Loucy (cell line): Measurements from ENCODE around the gene IGF2BP2.

ENCODE experiments used
- EZH2phosphoT487 ChIP-seq: fragments of 200-600 bp; IDR thresholded peaks from 2 replicates; pipeline ENCODE4 v1.6.1; 2018; ENCODE audit warnings: antibody characterized with exemption, mild to moderate bottlenecking, moderate library complexity, borderline replicate concordance
- TF ChIP-seq, protein P1 (sequence below): fragments of 200-600 bp; sonication (generic); conservative IDR thresholded peaks from 2 replicates; pipeline ENCODE4 v1.5.1; 2014; ENCODE audit warnings: mild to moderate bottlenecking, antibody characterized with exemption, low read length

DNA sequence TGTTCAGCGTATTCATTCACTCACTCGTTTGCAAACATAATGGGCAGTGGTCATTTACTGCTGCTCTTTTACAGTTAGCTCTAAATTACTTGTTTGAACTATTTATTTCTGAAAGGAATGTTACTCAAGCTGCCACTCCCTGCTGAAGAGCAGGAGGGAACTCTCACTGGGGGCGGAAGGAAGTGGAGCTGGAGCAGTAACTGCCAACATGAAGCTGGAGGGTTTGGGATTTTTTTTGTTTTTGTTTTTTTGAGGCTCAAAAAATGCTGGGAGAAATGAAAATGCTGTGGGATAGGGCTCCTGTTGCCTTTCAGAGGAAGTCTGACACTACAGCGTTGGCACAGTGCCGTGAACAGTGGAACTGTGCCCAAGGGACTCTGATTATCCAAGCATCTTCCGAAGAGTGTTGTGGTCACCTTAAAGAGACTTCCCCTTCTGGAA lies 194.6 kb downstream of the IGF2BP2 start:
- TF ChIP-seq, protein P1, sequence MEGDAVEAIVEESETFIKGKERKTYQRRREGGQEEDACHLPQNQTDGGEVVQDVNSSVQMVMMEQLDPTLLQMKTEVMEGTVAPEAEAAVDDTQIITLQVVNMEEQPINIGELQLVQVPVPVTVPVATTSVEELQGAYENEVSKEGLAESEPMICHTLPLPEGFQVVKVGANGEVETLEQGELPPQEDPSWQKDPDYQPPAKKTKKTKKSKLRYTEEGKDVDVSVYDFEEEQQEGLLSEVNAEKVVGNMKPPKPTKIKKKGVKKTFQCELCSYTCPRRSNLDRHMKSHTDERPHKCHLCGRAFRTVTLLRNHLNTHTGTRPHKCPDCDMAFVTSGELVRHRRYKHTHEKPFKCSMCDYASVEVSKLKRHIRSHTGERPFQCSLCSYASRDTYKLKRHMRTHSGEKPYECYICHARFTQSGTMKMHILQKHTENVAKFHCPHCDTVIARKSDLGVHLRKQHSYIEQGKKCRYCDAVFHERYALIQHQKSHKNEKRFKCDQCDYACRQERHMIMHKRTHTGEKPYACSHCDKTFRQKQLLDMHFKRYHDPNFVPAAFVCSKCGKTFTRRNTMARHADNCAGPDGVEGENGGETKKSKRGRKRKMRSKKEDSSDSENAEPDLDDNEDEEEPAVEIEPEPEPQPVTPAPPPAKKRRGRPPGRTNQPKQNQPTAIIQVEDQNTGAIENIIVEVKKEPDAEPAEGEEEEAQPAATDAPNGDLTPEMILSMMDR: no peak
- no peak for TF ChIP-seq EZH2phosphoT487
